HG03060 (cell line): Measurements from ENCODE around the gene UGCG.
"Not testable (repeated sequence)": the region's sequence is repeated elsewhere in the genome, so short reads cannot be mapped to it uniquely, and the experiment has no call there.

ENCODE experiments used
- ATAC-seq: cut with Tn5 transposase; IDR thresholded peaks from one replicate; pipeline ENCODE4 v1.9.1; 2021; ENCODE audit warnings: low read depth, moderate number of reproducible peaks; ENCODE audit not compliant: unreplicated experiment

UGCG gene

DNA sequence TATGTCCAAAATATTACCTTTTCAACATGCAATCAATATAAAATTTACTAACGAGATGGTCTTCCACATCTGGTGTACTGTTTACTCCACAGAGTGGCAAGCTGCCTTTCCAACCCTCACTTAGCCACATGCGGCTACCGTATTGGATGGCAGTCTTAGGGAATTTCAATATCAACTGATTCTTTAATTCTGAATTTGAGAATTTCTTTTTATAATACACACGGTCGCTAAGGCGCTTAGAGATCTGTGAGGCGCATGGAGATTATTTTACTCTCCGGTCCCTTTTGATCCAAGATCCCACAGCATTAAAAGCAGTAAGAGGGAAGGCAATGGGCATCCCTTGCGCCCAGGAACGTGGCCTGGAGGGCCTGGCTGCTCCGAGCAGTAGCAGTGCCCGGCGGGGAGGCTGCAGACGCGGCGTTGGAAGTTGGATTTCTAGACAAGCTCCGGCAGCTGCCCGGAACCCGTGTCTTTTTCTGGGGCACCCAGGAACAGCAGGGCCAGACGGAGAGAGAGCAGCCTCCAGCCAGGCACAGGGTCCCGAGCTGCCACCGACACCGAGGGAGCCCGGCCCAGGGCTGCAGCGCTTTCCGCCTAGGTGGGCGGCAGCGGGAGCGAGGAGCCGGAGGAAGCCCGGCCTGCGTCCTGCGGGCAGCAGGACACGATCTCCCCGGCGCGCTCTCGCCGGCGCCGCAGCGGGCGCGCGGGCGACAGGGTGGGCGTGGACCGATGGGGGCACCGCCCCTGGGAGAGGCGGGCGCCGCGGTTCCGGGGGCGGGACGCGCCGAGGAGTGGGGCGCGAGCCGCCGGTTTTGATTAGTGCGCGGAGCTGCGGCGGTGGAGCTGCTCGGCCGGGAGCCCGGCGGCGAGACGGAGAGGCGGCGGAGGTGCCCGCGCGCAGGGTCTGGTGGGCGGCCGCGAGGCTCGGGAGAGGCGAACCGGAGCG, at the start of gene UGCG:
TSS of gene UGCG (plus strand) at position 819 of the 946 bp plus-strand sequence. CDS start 402 bp downstream, outside the sequence.
- no peak for ATAC-seq

DNA sequence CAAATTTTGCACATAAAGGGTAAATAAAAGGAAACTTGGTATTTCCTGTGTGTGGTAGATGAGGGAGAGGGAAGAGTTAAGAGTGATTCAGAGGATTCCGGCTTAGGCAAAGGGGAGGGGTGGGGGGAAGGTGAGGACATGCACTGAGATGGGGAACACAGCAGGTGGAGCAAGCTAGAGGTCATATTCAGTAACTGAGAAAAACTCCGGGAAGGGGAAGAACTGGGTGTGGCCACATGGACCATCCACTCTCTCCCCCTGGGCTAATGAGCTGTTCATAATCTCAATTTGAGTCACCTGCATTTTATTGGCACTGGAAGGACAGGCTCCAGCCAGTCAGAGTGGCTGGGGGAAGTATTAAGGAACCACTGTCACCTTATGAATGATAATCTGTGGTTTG, 45.1 kb upstream of the UGCG start:
- no peak for ATAC-seq

DNA sequence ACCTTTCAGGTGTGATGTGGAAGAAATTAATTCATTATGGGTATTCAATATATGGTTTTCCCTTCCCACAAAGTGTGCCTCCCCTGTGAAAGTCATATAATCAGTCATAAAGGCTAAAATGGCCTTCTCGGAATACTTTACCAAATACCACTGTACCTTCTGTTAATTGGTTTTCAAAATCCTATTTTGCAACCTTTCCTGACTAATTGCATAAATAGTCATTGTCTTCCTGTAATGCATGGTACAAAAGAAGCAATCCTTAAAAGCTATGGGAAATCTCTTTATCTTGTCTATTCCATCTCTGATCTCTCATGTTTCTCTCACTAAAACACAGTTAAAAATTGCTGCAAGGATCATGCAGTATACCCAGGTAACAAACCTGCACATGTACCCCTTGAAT, 44.3 kb upstream of the UGCG start:
- no peak for ATAC-seq

DNA sequence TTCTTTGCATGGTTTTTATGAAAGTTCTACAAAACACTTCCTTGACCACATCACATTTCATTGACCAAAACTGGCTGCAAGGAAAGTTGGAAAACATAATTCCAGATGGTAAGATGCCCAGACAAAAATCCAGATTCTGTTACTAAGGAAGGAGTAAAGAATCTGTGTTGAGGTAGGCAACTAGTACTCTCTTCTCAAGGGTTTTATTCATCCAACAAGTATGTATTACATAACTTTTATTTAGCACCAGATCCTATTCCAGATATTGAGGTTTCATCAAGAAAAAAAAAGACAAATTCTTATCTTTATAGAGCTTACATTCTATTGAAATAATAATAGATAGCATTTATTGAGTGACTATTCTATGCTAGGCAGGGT, 43.2 kb upstream of the UGCG start:
- ATAC-seq, result no peak

DNA sequence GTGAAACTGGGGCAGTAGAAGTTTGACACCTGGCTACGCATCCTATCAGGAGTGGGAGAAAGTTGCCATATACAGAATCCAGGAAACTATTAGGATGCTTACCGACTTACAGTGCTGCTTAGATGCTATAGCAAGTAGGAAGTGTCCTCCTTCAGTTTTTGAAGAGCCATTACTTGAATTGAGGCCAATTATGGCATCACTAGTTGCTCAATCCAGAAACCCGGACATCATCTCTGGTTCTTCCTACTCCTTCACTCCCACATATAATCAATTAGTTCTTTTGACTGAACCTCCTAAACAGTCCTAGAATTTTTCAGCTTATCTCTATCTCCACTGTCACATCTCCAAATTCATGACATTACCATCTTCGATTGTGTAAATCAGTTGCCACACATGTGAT, 41.8 kb upstream of the UGCG start:
- ATAC-seq, result no peak

DNA sequence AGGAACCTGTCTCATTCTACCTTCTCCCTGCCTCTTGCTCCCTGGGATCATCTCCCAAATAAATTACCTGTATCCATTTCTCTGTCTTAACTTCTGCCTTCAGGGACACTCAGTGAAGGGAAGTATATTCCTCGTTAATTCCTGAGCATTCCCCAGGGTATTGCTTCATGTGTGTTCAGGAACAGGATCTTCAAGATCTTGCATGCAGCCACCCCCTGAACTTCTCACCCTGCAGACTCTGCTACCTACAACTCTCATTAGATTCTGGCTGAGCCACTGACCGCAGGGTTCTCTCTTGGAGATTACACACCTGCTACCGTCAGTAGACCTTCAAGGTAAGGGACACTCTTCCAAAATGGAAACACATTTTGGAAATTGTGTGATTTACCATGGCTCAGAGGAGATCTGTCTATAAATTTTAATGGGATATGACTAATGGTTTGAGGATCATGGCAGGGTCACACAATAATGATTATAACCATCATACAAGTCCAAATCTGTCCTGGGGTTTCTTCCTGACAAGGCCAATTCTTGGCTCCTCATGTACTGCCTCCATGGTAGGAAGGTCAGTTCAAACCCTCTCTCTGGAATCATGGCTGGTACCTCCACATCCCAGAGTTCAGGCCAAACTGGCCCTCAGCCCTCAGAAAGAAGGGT, 38.9 kb upstream of the UGCG start:
- ATAC-seq, result no peak

DNA sequence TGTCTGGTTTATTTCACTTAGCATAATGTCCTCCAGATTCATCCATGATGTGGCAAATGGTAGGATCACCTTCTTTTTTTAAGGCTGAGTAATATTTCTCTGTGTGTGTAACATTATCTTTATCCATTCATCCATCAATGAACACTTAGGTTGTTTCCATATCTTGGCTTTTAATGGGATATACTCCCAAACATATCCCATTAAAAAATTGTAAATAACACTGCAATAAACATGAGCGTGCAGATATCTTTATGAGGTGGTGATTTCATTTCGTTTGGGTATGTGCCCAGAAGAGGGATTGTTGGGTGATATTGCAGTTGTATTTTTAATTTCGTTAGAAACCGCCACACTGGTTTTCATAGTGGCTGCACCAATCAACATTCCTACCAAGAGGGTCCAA, 36.2 kb upstream of the UGCG start:
- no peak for ATAC-seq

DNA sequence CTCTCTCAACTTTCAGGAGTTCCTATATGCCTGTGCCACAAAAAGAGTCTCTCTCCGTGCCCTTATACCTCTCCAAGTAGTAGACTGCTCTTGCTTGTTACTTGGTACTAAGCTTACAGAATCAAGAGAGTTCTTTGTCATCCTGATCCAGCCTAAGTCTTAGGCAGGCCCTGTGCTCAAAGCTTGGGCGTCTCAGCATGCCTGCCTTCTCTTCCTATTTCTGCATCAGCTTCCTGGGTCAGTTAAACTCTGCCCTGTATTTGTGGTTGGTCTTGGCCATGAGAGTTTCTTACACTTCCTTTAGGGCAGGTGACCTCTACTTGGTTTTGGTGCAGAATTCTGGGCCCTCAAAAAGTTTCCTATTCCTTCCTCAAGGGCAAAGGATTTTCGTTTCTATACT, 33.0 kb upstream of the UGCG start:
- ATAC-seq, result no peak

DNA sequence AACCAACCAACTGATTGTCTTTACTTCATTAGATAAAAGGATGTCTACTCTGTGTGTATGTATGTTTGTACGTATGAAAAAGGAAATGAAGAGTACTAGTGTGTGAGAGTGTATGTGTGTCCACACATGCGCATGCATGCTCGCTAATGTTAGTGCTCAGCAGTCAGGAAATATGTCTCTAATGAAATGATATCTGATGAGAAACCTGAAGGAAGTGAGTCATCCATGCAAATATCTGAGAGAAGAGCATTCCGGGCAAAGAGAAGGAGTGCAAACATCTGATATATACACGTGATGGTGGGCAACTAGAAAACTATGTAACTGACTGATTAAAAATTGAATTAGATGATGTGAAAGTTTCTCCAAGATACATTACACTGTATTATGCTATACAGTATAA, 29.6 kb upstream of the UGCG start:
- no peak for ATAC-seq

DNA sequence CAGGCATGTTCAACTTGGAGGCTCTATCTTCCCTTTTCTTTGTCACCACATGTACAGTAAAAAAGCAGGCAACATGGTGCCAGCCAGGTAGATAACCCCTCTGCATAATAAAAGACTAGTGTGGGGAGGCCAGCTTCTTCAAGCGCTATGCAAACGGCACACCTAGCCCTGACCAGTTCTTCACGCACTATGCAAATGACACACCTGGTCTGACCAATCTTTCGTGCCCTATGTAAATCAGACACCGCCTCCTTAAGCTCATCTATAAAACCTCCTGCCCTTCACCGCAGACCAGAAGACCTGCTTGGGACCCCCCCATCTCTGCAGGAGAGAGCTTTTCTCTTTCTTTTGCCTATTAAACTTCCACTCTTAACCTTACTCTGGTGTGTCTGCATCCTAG, 28.1 kb upstream of the UGCG start:
- no peak for ATAC-seq

DNA sequence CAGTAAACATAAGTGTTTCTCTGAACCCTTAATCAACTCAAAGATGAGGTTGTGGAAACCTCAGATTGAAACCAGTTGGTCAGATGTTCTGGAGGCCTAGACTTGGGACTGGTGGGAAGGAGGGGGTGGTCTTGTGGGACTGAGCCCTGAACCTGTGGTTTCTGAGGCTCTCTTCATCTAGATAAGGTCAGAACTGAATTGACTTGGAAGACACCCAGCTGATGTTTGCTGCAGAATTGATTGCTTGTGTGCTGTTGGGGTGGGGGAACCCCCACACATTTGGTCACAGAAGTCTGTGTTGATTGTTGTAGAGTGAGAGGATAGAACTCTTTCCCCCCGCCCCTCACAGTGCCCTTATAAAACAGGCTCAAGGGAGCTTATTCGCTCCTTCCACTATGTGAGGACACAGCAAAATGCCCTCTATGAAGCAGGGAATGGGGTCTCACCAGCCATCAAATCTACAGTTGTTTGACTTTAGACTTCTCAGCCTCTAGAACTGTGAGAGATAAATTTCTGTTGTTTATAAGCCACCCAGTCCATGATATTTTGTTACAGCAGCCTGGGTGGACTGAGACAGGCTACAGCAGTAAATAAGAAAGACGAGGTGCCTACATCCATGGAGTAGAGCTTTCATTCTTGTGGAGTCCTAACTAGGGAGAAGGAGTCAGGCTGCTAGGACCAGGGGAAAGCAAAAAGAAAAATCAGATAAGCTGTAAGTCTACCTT, 25.7 kb upstream of the UGCG start:
- ATAC-seq, result no peak

DNA sequence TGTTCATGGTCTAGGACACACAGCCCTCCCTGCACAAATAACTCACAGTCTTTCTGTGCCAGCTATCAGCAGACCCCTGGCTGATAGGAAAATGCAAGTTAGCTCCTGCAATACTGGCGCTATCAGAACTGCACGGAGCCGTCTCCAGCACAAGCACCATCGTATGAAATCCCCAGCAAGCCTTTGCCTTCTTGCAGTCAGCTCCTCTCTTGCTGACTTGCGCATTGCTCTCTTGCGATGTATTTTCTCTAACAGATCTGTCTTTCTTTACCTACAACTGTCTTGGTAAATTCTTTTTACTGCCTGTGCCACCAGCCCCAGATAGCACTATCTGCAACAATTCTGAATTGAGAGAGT, 25.1 kb upstream of the UGCG start:
- no peak for ATAC-seq

DNA sequence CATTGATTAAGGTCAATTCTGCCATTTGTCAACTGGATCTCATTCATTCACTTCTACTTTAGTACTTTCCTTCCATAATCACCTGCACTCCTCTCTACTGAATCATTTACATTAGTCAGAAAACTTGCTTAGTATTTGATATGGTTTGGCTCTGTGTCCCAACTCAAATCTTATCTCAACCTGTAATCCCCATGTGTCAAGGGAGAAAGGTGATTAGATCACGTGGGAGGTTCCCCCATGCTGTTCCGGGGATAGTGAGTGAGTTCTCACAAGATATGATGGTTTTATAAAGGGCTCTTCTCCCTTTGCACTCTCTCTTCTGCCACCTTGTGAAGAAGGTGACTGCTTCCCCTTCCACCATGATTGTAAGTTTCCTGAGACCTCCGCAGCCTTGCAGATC, 23.7 kb upstream of the UGCG start:
- no peak for ATAC-seq

DNA sequence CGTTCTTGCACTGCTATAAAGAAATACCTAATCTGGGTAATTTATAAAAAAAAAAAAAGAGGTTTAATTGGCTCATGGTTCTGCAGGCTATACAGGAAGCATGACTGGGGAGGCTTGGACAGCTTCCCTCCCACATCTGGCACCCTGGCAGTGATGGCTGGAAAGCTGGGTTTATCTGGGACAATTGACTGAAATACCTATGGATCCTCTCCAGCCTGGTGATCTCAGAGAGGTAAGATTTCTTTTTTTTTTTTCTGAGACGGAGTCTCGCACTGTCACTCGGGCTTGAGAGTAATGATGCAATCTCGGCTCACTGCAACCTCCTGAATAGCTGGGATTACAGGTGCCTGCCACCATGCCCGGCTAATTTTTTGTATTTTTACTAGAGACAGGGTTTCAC, 22.7 kb upstream of the UGCG start:
- ATAC-seq, result no peak

DNA sequence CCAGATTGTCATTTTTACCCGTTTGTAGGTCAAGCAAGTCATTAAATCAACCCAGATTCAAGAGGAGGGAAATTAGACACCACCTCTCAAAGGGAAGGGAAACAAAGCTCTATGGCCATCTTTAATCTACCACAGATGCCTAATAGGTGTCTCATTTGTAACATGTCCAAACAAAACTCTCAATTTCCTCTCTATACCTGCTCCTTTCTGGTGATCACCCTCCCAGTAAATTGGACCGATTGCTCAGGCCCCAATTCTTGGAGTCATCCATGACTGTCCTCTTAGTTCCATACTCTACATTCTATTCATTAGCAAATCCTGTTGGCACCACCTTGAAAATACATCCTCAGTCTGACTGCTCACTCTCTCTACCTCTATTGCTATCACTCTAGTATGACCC, 22.1 kb upstream of the UGCG start:
- ATAC-seq, result no peak

DNA sequence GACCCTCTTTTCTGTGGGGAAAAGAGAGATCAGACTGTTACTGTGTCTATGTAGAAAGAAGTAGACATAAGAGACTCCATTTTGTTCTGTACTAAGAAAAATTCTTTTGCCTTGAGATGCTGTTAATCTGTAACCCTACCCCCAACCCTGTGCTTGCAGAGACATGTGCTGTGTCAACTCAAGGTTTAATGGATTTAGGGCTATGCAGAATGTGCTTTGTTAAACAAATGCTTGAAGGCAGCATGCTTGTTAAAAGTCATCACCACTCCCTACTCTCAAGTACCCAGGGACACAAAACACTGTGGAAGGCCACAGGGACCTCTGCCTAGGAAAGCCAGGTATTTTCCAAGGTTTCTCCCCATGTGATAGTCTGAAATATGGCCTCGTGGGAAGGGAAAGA, 21.3 kb upstream of the UGCG start:
- ATAC-seq, result not testable (repeated sequence)

DNA sequence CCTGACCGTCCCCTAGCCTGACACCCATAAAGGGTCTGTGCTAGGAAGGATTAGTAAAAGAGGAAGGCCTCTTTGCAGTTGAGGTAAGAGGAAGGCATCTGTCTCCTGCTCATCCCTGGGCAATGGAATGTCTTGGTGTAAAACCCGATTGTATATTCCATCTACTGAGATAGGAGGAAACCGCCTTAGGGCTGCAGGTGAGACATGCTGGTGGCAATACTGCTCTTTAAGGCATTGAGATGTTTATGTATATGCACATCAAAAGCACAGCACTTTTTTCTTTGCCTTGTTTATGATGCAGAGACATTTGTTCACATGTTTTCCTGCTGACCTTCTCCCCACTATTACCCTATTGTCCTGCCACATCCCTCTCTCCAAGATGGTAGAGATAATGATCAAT, 20.9 kb upstream of the UGCG start:
- not testable (repeated sequence) for ATAC-seq

DNA sequence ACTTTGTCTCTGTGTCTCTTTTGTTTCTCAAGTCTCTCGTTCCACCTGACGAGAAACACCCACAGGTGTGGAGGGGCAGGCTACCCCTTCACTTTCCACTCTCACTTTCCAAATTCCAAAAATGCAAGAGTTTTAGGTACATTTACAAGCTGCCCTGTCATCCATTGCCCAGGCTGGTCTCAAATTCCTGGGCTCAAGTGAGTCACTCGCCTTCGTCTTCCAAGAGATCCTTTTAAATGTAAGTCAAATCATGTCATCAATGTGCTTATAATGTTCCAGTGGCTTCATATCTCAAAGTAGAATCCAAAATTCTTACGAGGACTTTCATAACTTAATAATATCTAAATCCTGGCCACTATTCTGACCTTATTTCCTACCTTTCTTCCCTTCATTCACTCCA, 20.4 kb upstream of the UGCG start:
- no peak for ATAC-seq

DNA sequence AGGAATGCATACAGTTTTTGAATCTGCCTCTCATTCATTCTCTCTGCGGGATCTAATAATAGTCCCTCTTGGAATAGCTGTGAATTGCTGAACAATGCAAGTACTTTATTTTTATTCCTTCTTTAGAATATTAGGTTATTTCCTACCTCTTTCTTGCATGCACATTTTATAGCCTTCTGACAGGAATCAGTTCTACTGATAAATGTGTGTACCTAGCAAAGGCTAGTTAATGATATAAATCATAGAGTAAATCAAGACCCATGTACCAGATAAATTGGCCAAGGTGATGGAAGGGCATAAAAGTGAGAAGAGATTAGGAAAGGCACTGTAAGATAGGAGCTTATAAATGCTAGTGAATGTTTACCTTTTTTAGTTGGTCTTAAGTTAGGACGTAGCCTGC, 19.2 kb upstream of the UGCG start:
- no peak for ATAC-seq

DNA sequence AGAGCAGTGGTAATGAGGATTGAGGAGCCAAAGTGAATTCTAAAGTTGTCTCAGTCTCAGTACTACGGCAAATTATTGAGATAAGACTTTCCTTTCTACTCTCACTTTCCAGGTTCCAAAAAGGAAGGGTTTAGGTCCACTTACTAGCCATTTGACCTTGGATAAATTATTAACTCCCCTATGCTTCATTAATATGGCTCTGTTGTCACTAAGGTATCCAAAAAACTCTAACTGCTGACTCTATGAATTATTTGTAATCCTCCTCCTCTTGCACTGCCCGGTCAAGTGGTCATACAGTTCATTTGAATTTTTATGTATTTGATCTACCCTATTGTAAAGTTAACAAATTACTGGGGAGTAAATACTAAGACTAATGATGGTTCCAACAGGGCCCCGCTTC, 17.7 kb upstream of the UGCG start:
- no peak for ATAC-seq

DNA sequence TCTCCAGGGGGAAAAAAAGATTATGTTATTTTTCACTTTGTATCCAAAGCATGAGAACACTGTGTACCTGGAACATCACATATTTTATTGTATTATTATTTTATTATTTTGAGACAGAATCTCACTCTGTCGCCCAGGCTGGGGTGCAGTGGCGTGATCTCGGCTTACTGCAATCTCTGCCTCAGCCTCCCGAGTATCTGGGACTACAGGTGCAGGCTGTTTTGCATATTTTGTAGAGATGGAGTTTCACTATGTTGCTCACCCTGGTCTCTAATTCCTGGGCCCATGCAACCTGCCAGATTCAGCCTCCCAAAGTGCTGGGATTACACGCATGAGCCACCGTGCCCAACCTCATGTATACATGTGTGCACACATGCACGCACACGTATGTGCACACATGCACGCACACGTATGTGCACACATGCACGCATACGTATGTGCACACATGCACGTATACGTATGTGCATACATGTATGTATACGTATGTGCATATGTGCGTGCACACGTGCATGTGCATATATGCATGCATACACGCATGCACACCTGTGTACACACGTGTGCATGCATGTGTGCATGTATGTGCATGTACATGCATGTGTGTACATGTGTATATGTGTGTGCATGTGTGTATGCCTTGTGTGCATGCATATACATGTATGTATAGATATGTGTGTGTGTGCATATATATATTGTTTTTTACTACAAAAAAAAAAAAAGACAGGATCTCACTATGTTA, 9.5 kb upstream of the UGCG start:
- no peak for ATAC-seq
